Measurements from ENCODE around the gene SPDEF.

The SPDEF gene

GRCh38 chr6:34540841-34541240 lies 15.3 kb downstream of the SPDEF start:
- no peak for DNase-seq

- no peak for DNase-seq
Observed at GRCh38 chr6:34540222-34540621, 15.9 kb downstream of the SPDEF start.

- DNase-seq, result no peak
Observed at GRCh38 chr6:34539181-34539580, 16.9 kb downstream of the SPDEF start.

GRCh38 chr6:34538581-34538980 lies 17.5 kb downstream of the SPDEF start:
- no peak for DNase-seq

DNA sequence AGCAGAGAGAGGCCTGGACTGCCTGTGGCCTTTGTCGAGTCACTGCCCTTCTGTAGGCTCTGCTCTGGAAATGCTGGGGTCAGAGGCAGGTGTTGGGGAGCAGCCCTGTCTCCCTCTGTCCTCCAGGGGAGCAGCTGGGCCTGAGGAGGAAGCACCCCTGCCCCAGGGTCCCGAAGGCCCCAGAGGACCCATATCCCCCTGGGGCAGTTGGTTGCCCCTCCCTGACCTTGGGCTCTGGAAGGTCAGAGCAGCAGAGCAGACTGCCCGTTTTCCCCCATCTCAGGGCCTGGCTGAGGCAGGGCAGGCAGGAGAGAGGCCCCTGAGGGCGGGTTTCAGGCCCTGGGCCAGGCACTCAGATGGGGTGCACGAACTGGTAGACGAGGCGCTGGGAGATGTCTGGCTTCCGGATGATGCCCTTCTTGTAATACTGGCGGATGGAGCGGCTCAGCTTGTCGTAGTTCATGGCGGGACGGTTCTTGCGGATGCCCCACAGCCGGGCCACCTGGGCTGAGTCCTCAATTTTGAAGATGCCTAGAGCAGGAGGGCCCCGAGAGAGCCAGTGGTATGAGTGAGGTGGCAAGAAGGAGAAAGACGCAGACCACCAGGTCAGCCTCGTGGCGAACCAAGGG lies 18.1 kb downstream of the SPDEF start:
- DNase-seq, result no peak

DNA sequence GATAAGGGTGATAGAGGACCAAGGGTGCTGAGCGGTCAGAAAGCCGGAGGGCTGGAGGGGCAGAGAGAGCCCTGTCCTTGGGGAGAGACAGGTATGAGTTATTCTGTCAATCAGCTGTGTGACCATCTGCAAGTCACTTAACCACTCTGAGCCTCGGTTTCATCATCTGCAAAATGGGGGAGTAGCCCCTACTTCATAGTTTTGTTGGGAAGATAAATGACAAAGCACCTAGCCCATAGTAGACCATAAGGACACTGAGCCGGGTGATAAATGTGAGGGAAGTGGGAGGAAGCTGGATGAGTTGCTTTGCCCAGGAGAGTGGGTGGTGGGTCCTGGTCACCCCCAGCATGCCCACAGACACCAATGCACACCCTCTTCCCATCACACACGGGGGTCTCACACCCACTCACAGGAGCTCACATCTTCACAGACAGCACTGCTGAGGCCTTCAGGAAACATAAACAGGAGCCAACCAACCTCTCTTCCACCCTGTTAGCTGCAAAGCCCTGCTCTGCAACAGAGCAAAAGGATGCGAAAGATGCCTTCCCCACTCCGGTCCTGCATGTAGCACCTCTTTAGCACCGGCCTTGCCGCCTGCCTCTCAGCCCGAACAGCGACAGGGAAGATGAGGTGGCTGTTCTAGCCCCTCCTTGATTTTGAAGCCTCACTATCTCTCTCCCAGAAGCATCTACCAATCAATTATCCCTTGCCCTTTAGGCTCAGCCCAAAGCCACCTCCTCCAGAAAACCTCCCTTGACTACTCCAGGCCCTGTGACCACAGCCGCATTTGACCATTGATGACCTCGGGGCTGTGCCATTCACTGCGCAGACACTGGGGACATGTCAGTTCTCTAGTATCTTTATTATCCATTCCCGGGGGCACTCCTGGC lies 18.9 kb downstream of the SPDEF start:
- DNase-seq, result no peak

DNA sequence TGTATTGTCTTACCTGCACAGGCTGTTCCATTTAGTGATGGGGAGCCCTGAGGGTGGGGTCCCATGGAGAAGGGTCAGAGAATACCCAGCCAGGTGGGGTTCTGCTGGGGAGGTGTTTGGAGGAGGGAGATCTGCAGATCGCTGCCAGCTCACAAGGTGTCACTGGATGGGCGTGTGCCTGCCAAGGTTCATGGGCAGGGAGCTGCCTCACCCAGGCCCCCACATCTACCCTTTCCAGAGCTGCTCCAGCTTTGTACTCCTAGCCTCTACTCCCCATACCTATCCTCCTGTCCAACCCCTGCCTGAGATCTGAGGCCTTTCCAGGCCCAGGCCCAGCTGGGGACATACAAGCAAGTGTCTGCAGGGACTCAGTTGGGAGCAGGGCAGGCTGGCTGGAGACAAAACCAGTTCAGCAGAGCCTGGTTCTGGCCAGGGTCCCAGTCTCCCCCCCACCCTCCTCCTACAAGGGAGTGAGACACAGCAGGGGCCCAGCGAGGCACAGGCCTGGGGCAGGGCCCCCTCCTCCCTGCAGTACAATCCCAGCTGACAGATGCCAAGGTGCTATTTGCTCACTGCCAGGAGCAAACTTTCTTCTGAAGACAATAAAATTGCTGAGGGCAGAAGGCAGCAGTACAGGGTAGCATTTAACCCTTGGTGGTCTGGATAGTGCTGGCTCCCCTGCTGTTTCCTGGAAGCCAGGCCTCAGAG lies 19.7 kb downstream of the SPDEF start:
- no peak for DNase-seq

DNA sequence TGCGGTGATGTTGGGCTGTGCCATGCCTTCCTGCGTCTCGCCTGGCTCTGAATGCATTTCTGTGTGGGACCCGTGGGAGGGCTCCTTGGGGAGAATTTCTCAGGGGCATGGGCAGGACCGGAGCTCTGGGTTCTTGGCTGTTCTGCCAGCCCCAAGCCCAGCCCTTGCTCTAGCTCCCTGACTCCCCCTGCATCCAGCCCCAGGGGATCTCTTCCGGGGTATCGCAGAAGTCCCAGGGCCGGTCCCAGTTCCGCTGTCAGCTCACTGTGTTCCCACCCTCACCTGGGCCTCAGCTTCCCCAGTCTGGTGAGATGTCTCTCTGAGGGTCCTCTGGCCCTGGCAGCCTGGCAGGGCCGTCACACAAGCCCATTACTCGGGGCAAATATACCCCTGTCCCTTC lies 20.5 kb downstream of the SPDEF start:
- no peak for DNase-seq

DNA sequence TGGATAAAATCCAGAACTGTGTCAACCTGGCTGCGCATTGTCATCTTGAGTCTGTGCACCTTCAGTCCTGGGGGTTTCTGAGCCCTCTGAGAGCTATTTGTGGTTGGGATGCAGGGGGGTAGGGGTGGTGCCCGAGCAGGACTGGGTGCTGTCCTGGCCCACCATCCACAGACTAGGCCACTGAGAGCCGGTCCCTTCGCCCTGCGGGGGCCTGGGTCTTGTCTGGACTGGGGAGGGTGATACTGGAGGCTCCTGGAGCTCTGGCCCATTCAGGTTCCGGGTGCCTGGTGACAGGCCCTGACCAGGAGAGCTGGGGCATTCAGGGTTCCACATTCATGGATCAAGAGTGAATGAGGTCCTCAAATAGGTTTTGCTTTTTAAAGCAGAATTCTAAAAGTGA lies 20.9 kb downstream of the SPDEF start:
- DNase-seq, result no peak

DNA sequence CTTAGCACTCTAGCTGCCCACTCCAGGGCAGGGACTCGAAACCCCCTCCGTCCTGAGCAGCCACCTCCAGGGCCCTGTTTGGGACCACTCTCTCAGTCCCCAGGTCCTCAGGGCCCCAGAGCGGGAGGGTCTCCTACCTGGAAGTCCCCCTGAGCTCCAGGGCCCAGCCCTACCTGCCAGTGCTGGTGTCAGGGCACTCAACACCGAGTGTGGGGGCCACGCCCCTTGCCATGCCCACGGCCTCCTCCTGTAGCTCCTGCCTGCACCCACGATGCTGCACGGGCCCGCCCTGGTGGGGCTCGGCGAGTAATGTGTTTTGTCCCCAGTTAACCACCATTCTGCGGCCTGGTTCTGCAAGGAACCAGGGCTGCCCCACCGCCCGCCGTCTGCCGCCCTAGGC lies 21.5 kb downstream of the SPDEF start:
- no peak for DNase-seq

DNA sequence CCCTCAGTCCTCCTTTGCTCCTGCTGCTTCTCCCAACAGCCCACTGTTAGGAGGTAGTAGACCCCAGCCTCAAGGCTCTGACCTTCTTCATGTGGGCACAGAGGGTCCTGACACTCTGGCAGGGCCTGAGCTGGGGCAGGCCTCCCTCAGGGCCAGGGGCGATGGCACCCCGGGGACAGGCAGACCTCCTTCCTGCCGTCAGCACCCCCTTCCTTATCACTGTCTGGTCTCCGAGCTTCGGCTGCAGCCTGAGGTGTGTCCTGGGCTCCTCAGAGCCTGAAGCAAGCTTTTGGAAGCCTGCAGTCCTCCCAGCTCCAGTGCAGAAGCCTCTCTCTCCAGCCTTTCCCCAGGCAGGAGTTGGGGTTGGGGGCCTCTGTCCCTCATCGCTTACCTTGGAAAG lies 22.0 kb downstream of the SPDEF start:
- no peak for DNase-seq

- DNase-seq, result no peak
Observed at GRCh38 chr6:34532230-34532629, 23.9 kb downstream of the SPDEF start.

DNA sequence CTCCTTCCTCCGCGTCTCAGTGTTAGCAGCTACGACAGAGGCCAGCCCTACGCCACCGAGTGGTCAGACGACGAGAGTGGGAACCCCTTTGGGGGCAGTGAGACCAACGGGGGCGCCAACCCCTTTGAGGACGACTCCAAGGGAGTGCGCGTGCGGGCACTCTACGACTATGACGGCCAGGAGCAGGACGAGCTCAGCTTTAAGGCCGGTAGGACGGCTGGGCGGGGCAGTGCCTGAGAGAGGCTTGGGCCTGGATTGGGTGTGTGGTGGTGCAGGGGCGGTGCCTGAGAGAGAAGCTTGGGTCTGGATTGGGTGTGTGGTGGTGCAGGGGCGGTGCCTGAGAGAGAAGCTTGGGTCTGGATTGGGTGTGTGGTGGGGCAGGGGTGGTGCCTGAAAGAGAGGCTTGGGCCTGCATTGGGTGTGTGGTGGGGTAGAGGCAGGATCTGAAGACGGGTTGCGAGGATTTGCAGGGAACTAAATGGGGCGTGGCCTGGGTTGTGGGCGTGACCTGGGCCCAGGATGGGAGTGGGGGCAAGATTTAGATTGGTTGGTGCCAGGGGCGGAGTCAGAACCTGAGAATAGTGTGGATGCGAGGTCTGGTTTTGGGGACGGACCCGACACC lies 24.4 kb downstream of the SPDEF start:
- DNase-seq, result peak; percentile 7

DNA sequence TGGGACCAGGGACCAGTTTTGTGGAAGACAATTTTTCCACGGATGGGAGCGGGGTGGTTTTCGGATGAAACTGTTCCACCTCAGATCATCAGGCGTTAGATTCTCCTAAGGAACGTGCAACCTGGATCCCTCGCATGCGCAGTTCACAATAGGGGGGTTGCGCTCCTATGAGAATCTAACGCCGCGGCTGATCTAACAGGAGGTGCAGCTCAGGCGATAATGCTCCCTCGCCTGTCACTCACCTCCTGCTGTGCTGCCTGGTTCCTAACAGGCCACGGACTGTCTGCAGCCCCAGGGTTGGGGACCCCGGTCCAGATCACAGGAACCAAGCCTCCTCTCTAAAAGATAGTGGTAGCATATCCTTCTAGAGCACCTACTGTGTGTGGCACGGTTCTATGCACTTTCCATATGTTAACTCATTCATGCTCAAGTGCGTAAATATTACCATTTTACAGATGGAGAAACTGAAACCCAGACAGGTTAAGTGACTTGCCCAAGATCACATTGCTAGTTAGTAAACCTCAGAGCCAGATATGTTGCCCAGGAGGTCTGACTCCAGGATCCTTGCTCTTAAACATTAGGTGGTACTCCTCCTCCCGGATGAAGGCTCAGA lies 25.3 kb downstream of the SPDEF start:
- no peak for DNase-seq

- no peak for DNase-seq
Observed at GRCh38 chr6:34529665-34530327, 26.3 kb downstream of the SPDEF start.

DNA sequence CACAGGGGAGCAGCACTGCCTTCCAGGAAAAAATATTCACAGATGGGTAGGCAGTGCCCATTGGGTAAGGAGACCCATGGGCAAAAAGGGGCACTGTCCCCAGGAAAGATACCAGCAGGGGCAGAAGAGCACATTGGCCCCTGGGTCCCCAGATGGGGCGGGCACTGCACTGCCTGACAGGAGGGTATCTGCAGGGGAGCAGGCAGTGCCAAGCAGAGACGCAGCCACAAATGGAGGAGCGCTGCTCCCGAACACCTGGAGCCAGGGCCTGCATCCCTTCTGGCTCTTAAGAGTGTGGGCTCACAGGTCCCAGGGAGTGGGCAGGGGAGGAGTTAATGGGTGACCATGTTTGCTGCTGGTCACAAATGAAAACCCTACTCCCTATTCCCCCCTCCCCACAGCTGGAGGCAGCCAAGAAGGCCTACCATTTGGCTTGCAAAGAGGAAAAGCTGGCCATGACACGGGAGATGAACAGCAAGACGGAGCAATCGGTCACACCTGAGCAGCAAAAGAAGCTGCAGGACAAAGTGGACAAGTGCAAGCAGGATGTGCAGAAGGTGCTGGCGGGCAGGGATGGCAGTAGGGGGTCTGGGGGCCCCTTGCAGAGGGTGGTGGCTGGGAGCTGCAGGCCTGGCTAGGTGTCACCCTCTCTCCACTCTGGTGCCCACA lies 27.0 kb downstream of the SPDEF start:
- DNase-seq, result no peak

DNA sequence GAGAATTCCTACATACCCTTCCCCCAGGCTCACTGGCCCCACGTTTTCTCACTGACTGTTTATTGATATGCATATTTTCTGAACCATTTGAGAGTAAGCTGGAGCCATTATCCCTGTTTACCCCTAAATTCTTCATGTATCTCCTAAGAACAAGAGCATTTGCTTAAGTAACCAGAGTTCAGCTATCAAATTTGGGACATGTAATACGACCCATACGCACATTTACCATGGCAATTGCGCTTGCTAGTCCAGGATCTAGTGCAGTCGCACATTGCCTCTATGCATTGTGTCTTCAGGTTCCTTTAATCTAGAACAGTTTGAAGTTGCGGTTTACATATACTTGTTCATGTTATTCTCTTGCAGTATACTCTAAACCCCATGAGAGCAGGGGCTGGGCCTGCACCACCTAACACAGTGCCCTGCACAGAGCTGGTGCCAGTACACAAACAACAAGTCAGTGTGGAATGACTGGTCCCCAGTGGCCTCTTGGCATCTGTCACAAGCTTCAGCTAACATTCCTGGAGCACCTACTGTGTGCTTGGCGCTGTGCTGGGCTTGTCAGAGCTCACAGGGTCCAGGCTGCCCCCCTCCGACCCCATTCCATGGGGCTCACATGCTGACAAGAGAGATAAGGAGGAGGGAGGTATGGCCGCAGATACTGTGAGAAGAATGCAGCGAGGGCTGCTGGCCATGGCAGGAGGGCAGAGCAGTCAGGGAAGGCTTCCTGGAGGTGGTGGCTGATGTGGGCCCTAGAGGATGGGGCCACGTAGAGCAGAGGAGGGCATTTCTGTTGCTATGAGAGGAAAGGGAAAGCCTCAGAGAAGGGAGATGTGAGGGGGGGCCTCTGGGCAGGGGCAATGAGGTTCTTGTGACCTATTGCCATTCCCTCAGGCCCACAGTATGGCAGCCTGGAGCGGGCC lies 28.1 kb downstream of the SPDEF start:
- DNase-seq, result no peak

DNA sequence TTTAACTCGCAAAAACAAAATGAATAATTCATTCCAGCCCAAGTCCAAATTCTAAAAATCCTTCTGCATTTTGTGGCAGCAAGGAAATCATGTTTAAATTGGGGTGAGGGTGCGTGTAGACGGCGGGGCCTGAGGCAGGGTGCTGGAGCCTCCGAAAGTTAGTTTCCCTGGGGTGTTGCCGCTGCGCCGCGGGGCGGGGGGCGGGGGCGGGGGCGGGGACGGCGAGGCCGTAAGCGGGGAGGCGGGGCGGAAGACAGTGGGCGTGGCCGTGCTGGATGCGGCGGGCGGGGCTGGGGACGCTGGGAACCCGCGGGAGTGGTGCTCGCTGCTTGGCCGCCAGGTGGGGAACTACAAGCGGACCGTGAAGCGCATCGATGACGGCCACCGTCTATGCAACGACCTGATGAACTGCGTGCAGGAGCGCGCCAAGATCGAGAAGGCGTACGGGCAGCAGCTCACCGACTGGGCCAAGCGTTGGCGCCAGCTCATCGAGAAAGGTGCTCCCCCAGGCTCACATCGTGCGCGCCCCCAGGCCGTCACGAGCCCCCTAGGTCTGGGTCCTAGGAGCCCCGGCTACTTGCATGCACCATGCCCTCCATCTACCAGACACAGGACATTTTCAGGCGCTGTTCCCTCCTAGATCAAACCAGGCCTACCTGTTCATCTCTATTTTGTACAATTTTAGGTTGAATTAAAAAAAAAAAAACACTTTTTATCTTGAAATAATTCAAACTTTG lies 29.0 kb downstream of the SPDEF start:
- DNase-seq, result peak; percentile 93

DNA sequence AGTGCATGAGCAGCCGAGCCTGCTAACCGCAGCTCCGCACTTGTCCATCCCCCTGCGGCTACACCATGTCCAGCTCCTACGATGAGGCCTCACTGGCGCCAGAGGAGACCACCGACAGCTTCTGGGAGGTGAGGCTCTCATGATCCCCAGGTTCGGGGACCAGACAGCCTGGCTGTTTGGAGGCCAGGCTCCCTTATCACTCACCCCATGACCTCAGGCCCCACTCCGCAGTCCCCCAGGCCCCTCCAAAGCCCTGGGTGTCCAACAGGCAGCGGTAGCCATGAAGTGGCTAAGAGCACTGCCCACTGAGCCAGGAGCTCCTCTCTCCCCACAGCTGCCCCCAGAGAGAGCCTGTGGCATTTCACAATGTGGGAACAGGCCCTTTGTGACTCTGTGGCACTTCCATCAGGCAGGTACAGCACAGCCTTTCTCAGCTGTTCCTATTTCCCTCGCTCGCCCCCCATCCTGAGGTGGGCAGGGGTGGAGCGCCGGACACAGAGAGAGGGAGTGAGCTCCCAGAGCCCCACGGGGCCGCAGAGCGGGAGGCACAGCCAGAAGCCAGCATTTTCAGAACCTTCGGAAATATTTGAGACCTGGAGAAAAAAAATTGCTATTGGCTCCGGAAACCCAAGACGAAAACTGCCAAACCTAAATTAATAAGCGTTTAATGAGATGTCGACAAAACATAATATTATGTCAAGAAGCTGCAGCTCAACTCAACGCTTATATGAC lies 29.7 kb downstream of the SPDEF start:
- DNase-seq, result no peak
